Upper lobe of left lung (tissue), 6 donors: ENCODE data around the gene GPRC6A. TPM values are rescaled to one million over a fixed set of nuclear protein-coding genes. Genes with fewer than 3 reads are reported as not detected.
A peak's percentile ranks its signal among the peaks of the same experiment; 100 is the strongest.

Source experiments
- ATAC-seq, 2 donors: fragments of 200-7000 bp; cut with Tn5 transposase; one replicate each; pipeline ENCODE4 v1.9.1; 2022; ENCODE audit warnings: mild to moderate bottlenecking in 2 of 2, moderate library complexity in 2 of 2; ENCODE audit not compliant: low FRiP score in 2 of 2
- DNase-seq, 2 donors: peaks; one replicate each; pipeline ENCODE4 v3.0.0-alpha.2; 2019 to 2020
- H3K27ac ChIP-seq, 4 donors: fragments of 200-600 bp; sonication (generic); one replicate each; pipeline ENCODE4 v1.5.1; 2016 to 2019
- H3K27me3 ChIP-seq, 4 donors: fragments of 200-600 bp; sonication (generic); one replicate each; pipeline ENCODE4 v1.5.1; 2017 to 2019
- H3K36me3 ChIP-seq, 4 donors: fragments of 200-600 bp; sonication (generic); one replicate each; pipeline ENCODE4 v1.5.1; 2016 to 2019
- H3K4me1 ChIP-seq, 4 donors: fragments of 200-600 bp; sonication (generic); one replicate each; pipeline ENCODE4 v1.5.1; 2018 to 2019
- H3K4me3 ChIP-seq, 4 donors: fragments of 200-600 bp; sonication (generic); one replicate each; pipeline ENCODE4 v1.5.1; 2017 to 2019; ENCODE audit warnings: mild to moderate bottlenecking in 2 of 4, moderate library complexity in 1 of 4
- H3K9me3 ChIP-seq, 4 donors: fragments of 200-600 bp; sonication (generic); one replicate each; pipeline ENCODE4 v1.5.1; 2018 to 2019
- EP300 ChIP-seq, 4 donors: sonication (generic); formaldehyde crosslinking; IDR thresholded peaks; one replicate each; pipeline ENCODE4 v1.5.1; 2017; ENCODE audit warnings: antibody characterized with exemption in 4 of 4, control low read depth in 2 of 4
- POLR2A ChIP-seq, 4 donors: fragments of 450-650 bp; IDR thresholded peaks; one replicate each; pipeline ENCODE4 v1.5.1; 2016 to 2017; ENCODE audit warnings: antibody characterized with exemption in 4 of 4, mild to moderate bottlenecking in 2 of 4
- POLR2AphosphoS5 ChIP-seq, 2 donors: sonication (generic); formaldehyde crosslinking; IDR thresholded peaks; one replicate each; pipeline ENCODE4 v1.5.1; 2017; ENCODE audit warnings: antibody characterized with exemption in 2 of 2
- WGBS, 2 donors: methylation state at CpG; one replicate each; pipeline ENCODE4 v1.1.5; 2017 to 2018; 5-methylcytosine and 5-hydroxymethylcytosine counted together
- total RNA-seq, 6 donors: library from RNA; depleted of rRNA in 4 of 6; stranded (reverse); fragments of >200 nt in 4 of 6; gene quantifications; one replicate each; pipeline versions ENCODE4 v1.1.0 to v1.2.1, GENCODE V29; 2016 to 2021
- TF ChIP-seq, protein P1 (sequence below), 6 experiments: fragments of 450-650 bp in 4 of 6; fragments of 200-600 bp in 2 of 6; sonication (generic) in 2 of 6; IDR thresholded peaks; one replicate each; pipeline ENCODE4 v1.5.1; 2016 to 2019; ENCODE audit warnings: antibody characterized with exemption in 6 of 6
- donor health status: DM: no; HTN: no; CAD: no; lungs with moderate emphysema.
- donor health status: DM: no; HTN: yes; CAD: no; lungs with severe emphysema.

The GPRC6A gene
- total RNA-seq, 6 donors from 2014 or later, result not detected

- H3K27me3 ChIP-seq, result no peaks in the 10 kb centered on the region
- no peaks in the 10 kb centered on the region for H3K36me3 ChIP-seq
- no peaks in the 10 kb centered on the region for H3K9me3 ChIP-seq
- no peak overlapping the region for H3K27ac ChIP-seq
- TF ChIP-seq POLR2A (IDR thresholded peaks at IDR 0.05) (no peak), POLR2AphosphoS5 (IDR thresholded peaks at IDR 0.05) (no peak), EP300 (IDR thresholded peaks at IDR 0.05) (no peak)
- TF ChIP-seq, protein P1, sequence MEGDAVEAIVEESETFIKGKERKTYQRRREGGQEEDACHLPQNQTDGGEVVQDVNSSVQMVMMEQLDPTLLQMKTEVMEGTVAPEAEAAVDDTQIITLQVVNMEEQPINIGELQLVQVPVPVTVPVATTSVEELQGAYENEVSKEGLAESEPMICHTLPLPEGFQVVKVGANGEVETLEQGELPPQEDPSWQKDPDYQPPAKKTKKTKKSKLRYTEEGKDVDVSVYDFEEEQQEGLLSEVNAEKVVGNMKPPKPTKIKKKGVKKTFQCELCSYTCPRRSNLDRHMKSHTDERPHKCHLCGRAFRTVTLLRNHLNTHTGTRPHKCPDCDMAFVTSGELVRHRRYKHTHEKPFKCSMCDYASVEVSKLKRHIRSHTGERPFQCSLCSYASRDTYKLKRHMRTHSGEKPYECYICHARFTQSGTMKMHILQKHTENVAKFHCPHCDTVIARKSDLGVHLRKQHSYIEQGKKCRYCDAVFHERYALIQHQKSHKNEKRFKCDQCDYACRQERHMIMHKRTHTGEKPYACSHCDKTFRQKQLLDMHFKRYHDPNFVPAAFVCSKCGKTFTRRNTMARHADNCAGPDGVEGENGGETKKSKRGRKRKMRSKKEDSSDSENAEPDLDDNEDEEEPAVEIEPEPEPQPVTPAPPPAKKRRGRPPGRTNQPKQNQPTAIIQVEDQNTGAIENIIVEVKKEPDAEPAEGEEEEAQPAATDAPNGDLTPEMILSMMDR (IDR thresholded peaks at IDR 0.05), result no peak
- 67 to 70% methylated on average over 5 of the region's 5 CpGs for WGBS, 2 donors
- no peaks in the 10 kb centered on the region for H3K4me1 ChIP-seq
- H3K4me3 ChIP-seq, result no peak overlapping the region
- DNase-seq (no peak), ATAC-seq (no peak)
These were observed 45.0 kb downstream of the GPRC6A start for GRCh38 chr6:116783852-116784251.

GRCh38 chr6:116779573-116780164, 49.2 kb downstream of the GPRC6A start:
- Histone ChIP-seq H3K4me1 (no peaks in the 10 kb centered on the region), H3K27me3 (no peaks in the 10 kb centered on the region), H3K9me3 (no peaks in the 10 kb centered on the region), H3K4me3 (no peak overlapping the region), H3K36me3 (no peaks in the 10 kb centered on the region), H3K27ac (no peak overlapping the region)
- TF ChIP-seq EP300 (IDR thresholded peaks at IDR 0.05), result no peak
- TF ChIP-seq, protein P1 (IDR thresholded peaks at IDR 0.05), result peak in 2 of 6 experiments; percentile 15 to 43
- ATAC-seq (peak in 1 of 2 donors; percentile 65), DNase-seq (no peak)
- 35 to 37% methylated on average over 13 of the region's 13 CpGs for WGBS, 2 donors

- no peak overlapping the region for H3K27ac ChIP-seq
- H3K4me1 ChIP-seq, result no peaks in the 10 kb centered on the region
- WGBS, 2 donors, result 56 to 72% methylated on average over 1 of the region's 1 CpG
- H3K9me3 ChIP-seq, result no peaks in the 10 kb centered on the region
- no peak overlapping the region for H3K4me3 ChIP-seq
- H3K36me3 ChIP-seq, result no peaks in the 10 kb centered on the region
- TF ChIP-seq POLR2AphosphoS5 (IDR thresholded peaks at IDR 0.05) (no peak), EP300 (IDR thresholded peaks at IDR 0.05) (no peak), POLR2A (IDR thresholded peaks at IDR 0.05) (no peak)
- TF ChIP-seq, protein P1 (IDR thresholded peaks at IDR 0.05), result no peak
- no peaks in the 10 kb centered on the region for H3K27me3 ChIP-seq
- ATAC-seq (no peak), DNase-seq (no peak)
These were observed 55.0 kb downstream of the GPRC6A start for GRCh38 chr6:116773886-116774285.

GRCh38 chr6:116772450-116772849, 56.4 kb downstream of the GPRC6A start:
- ATAC-seq, result no peak
- Histone ChIP-seq H3K27ac (no peak overlapping the region), H3K9me3 (no peaks in the 10 kb centered on the region), H3K4me1 (no peaks in the 10 kb centered on the region), H3K36me3 (no peaks in the 10 kb centered on the region), H3K27me3 (no peaks in the 10 kb centered on the region), H3K4me3 (no peak overlapping the region)
- TF ChIP-seq, protein P1 (IDR thresholded peaks at IDR 0.05), result no peak
- TF ChIP-seq POLR2A (IDR thresholded peaks at IDR 0.05) (no peak), POLR2AphosphoS5 (IDR thresholded peaks at IDR 0.05) (no peak), EP300 (IDR thresholded peaks at IDR 0.05) (no peak)
- DNase-seq, result no peak
- 70% methylated on average over 1 of the region's 1 CpG for WGBS, 2 donors

- WGBS, 2 donors, result 57 to 69% methylated on average over 2 of the region's 2 CpGs
- TF ChIP-seq POLR2A (IDR thresholded peaks at IDR 0.05), result no peak
- no peak for TF ChIP-seq POLR2AphosphoS5 (IDR thresholded peaks at IDR 0.05)
- no peak for TF ChIP-seq EP300 (IDR thresholded peaks at IDR 0.05)
- TF ChIP-seq, protein P1 (IDR thresholded peaks at IDR 0.05), result no peak
- Histone ChIP-seq H3K27me3 (peaks cover 0 to 22% (median 8%) of the 10 kb centered on the region in 4 donors), H3K36me3 (no peaks in the 10 kb centered on the region), H3K4me3 (no peak overlapping the region), H3K9me3 (no peaks in the 10 kb centered on the region), H3K4me1 (peaks cover 4 to 20% (median 12%) of the 10 kb centered on the region in 4 donors), H3K27ac (no peak overlapping the region)
- ATAC-seq, result no peak
- no peak for DNase-seq
These were observed 61.2 kb downstream of the GPRC6A start for GRCh38 chr6:116767715-116768114.
